ENCODE data around the gene COL1A1. TPM values are rescaled to one million over a fixed set of nuclear protein-coding genes. Genes with fewer than 3 reads are reported as not detected.

The COL1A1 gene
- 924 and 938 TPM in 2 replicates for total RNA-seq

GRCh38 chr17:50201276-50201854 lies at the start of gene COL1A1:
Gene COL1A1, minus strand, starts transcription at chr17:50201631. Its CDS starts 118 bp downstream, at chr17:50201513.

GRCh38 chr17:50165867-50166517 lies 35.4 kb downstream of the COL1A1 start, which contains the start of gene SGCA:
Gene SGCA, plus strand, starts transcription at chr17:50166005. Its CDS starts 36 bp downstream, at chr17:50166041.

GRCh38 chr17:50150354-50151040 lies 50.9 kb downstream of the COL1A1 start, which contains the start of gene PPP1R9B:
Gene PPP1R9B, minus strand, starts transcription at chr17:50150677. Its CDS starts 164 bp downstream, at chr17:50150513.

Other genes starting within 250 kb of the COL1A1 start
- not detected in 2 replicates for gene DLX4, start 232.4 kb downstream of the COL1A1 start, total RNA-seq
- gene DLX3, start 206.4 kb downstream of the COL1A1 start, total RNA-seq: not detected in 2 replicates
- 219 and 249 TPM in 2 replicates for gene ITGA3, start 145.5 kb downstream of the COL1A1 start, total RNA-seq
- gene PDK2, start 106.3 kb downstream of the COL1A1 start, total RNA-seq: 10.0 and 11.3 TPM in 2 replicates
- gene SAMD14, start 71.5 kb downstream of the COL1A1 start, total RNA-seq: 1.0 and 1.8 TPM in 2 replicates
- 30.5 and 32.3 TPM in 2 replicates for gene PPP1R9B, start 51.0 kb downstream of the COL1A1 start, total RNA-seq
- gene SGCA, start 35.6 kb downstream of the COL1A1 start, total RNA-seq: 0.15 TPM in 1 of 2 replicates, not detected in the other
- gene TMEM92, start 72.8 kb upstream of the COL1A1 start, total RNA-seq: under 0.01 and 0.15 TPM in 2 replicates
- 39.8 and 40.3 TPM in 2 replicates for gene XYLT2, start 144.5 kb upstream of the COL1A1 start, total RNA-seq
- 114 and 130 TPM in 2 replicates for gene MRPL27, start 171.6 kb upstream of the COL1A1 start, total RNA-seq
- 10.8 and 15.6 TPM in 2 replicates for gene EME1, start 171.6 kb upstream of the COL1A1 start, total RNA-seq
- 233 and 248 TPM in 2 replicates for gene LRRC59, start 195.9 kb upstream of the COL1A1 start, total RNA-seq
- gene ACSF2, start 224.6 kb upstream of the COL1A1 start, total RNA-seq: 12.3 and 18.3 TPM in 2 replicates

All from bronchus fibroblast of lung (primary cell).